ENCODE measurements around the gene VPS9D1. TPM values are rescaled to one million over a fixed set of nuclear protein-coding genes. Genes with fewer than 3 reads are reported as not detected.

VPS9D1 gene
- total and polyA plus RNA-seq, 10 of the 15 experiments (the other 5 are each of a cell fraction or from before 2014, with no cell fraction given) = 0.65 to 4.2 (median 1.1) TPM

GRCh38 chr16:89687092-89687940 is 33.4 kb downstream of the VPS9D1 start (continued):
- TF ChIP-seq ZNF687 (IDR thresholded peaks at IDR 0.05) (no peak), NFYA (IDR thresholded peaks at IDR 0.05; ENCODE audit: borderline replicate concordance, low read depth, low read length) (no peak), IKZF1 (conservative IDR thresholded peaks at IDR 0.05) (peak; percentile 27; the same call in 1 of the 2 replicates), BHLHE40 (IDR thresholded peaks at IDR 0.05; ENCODE audit: borderline replicate concordance in 1 of 2, low read depth in 2 of 2, low read length in 1 of 2) (peak in 1 of 2 experiments; percentile 57; a peak in 2 of 4 replicates), BCL3 (IDR thresholded peaks at IDR 0.05; ENCODE audit: borderline replicate concordance, insufficient read depth, low read depth, low read length, poor library complexity, severe bottlenecking) (no peak), SPI1 (IDR thresholded peaks at IDR 0.05; ENCODE audit: borderline replicate concordance, insufficient read depth, low read depth, low read length) (no peak), TAF1 (IDR thresholded peaks at IDR 0.05; ENCODE audit: borderline replicate concordance, low read depth, low read length) (no peak), USF2 (IDR thresholded peaks at IDR 0.05; ENCODE audit: borderline replicate concordance, low read depth, low read length) (peak; percentile 11; the same call in 1 of the 2 replicates), SREBF2 (IDR thresholded peaks at IDR 0.05; ENCODE audit: low read length) (no peak), PKNOX1 (IDR thresholded peaks at IDR 0.05) (peak; percentile 71), POLR2AphosphoS2 (IDR thresholded peaks at IDR 0.05; ENCODE audit: low read depth, low read length) (no peak)
- TF ChIP-seq, protein P1, sequence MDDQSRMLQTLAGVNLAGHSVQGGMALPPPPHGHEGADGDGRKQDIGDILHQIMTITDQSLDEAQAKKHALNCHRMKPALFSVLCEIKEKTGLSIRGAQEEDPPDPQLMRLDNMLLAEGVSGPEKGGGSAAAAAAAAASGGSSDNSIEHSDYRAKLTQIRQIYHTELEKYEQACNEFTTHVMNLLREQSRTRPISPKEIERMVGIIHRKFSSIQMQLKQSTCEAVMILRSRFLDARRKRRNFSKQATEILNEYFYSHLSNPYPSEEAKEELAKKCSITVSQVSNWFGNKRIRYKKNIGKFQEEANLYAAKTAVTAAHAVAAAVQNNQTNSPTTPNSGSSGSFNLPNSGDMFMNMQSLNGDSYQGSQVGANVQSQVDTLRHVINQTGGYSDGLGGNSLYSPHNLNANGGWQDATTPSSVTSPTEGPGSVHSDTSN (IDR thresholded peaks at IDR 0.05; ENCODE audit: insufficient replicate concordance, low read depth, low read length) = peak; percentile 10

Measured in GM12878 (cell line).